ENCODE data around the gene RNF144A.

DNA sequence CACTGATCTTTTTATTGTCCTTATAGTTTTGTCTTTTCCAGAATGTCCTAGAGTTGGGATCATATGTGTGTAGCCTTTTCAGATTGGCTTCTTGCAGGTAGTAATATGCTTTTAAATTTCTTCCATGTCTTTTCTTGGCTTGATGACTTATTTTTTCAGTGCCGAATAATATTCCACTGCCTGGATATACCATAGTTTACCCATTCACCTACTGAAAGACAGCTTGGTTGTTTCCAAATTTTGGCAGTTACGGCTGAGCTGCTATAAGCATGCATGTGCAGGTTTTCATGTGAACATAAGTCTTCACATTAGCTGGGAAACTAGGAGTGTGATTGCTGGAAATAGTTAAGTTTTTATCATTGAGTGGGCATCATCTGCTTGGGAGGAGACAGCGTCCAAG lies 73.7 kb downstream of the RNF144A start:
- TF ChIP-seq, protein P1, sequence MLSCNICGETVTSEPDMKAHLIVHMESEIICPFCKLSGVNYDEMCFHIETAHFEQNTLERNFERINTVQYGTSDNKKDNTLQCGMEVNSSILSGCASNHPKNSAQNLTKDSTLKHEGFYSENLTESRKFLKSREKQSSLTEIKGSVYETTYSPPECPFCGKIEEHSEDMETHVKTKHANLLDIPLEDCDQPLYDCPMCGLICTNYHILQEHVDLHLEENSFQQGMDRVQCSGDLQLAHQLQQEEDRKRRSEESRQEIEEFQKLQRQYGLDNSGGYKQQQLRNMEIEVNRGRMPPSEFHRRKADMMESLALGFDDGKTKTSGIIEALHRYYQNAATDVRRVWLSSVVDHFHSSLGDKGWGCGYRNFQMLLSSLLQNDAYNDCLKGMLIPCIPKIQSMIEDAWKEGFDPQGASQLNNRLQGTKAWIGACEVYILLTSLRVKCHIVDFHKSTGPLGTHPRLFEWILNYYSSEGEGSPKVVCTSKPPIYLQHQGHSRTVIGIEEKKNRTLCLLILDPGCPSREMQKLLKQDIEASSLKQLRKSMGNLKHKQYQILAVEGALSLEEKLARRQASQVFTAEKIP (CRISPR knock-in tag; IDR thresholded peaks at IDR 0.05; ENCODE audit: borderline replicate concordance) = no peak
- TF ChIP-seq FOXK1 (CRISPR knock-in tag; IDR thresholded peaks at IDR 0.05; ENCODE audit: borderline replicate concordance, low read depth) (no peak), SP2 (CRISPR knock-in tag; IDR thresholded peaks at IDR 0.05) (no peak), NCOR1 (IDR thresholded peaks at IDR 0.05; ENCODE audit: borderline replicate concordance, low read length) (no peak)
- TF ChIP-seq, protein P2, sequence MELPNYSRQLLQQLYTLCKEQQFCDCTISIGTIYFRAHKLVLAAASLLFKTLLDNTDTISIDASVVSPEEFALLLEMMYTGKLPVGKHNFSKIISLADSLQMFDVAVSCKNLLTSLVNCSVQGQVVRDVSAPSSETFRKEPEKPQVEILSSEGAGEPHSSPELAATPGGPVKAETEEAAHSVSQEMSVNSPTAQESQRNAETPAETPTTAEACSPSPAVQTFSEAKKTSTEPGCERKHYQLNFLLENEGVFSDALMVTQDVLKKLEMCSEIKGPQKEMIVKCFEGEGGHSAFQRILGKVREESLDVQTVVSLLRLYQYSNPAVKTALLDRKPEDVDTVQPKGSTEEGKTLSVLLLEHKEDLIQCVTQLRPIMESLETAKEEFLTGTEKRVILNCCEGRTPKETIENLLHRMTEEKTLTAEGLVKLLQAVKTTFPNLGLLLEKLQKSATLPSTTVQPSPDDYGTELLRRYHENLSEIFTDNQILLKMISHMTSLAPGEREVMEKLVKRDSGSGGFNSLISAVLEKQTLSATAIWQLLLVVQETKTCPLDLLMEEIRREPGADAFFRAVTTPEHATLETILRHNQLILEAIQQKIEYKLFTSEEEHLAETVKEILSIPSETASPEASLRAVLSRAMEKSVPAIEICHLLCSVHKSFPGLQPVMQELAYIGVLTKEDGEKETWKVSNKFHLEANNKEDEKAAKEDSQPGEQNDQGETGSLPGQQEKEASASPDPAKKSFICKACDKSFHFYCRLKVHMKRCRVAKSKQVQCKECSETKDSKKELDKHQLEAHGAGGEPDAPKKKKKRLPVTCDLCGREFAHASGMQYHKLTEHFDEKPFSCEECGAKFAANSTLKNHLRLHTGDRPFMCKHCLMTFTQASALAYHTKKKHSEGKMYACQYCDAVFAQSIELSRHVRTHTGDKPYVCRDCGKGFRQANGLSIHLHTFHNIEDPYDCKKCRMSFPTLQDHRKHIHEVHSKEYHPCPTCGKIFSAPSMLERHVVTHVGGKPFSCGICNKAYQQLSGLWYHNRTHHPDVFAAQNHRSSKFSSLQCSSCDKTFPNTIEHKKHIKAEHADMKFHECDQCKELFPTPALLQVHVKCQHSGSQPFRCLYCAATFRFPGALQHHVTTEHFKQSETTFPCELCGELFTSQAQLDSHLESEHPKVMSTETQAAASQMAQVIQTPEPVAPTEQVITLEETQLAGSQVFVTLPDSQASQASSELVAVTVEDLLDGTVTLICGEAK (IDR thresholded peaks at IDR 0.05) = no peak
- TF ChIP-seq, protein P2 (CRISPR knock-in tag; IDR thresholded peaks at IDR 0.05) = no peak
- TF ChIP-seq, protein P3, sequence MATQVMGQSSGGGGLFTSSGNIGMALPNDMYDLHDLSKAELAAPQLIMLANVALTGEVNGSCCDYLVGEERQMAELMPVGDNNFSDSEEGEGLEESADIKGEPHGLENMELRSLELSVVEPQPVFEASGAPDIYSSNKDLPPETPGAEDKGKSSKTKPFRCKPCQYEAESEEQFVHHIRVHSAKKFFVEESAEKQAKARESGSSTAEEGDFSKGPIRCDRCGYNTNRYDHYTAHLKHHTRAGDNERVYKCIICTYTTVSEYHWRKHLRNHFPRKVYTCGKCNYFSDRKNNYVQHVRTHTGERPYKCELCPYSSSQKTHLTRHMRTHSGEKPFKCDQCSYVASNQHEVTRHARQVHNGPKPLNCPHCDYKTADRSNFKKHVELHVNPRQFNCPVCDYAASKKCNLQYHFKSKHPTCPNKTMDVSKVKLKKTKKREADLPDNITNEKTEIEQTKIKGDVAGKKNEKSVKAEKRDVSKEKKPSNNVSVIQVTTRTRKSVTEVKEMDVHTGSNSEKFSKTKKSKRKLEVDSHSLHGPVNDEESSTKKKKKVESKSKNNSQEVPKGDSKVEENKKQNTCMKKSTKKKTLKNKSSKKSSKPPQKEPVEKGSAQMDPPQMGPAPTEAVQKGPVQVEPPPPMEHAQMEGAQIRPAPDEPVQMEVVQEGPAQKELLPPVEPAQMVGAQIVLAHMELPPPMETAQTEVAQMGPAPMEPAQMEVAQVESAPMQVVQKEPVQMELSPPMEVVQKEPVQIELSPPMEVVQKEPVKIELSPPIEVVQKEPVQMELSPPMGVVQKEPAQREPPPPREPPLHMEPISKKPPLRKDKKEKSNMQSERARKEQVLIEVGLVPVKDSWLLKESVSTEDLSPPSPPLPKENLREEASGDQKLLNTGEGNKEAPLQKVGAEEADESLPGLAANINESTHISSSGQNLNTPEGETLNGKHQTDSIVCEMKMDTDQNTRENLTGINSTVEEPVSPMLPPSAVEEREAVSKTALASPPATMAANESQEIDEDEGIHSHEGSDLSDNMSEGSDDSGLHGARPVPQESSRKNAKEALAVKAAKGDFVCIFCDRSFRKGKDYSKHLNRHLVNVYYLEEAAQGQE (IDR thresholded peaks at IDR 0.05; ENCODE audit: borderline replicate concordance in 1 of 2, low read depth in 1 of 2, low read length in 2 of 2) = no peak

Measured in HepG2 (cell line).